ENCODE results near the gene PACSIN3. TPM values are rescaled to one million over a fixed set of nuclear protein-coding genes. Genes with fewer than 3 reads are reported as not detected.

PACSIN3 gene
- total RNA-seq: 100 to 1,000 TPM; 110 to 156 (median 123) TPM
- 137 TPM for polyA plus RNA-seq
- long read RNA-seq, donor 1, transcript PACSIN3-201 (11 exons, 1,843 nt): major isoform, 142 of 240 reads
- long read RNA-seq, donor 1, partial matches to known transcripts: 66 of 240 reads
- long read RNA-seq, donor 1, other reads (novel, unspliced or antisense): 28 of 240 reads
- long read RNA-seq, donor 2, transcript PACSIN3-201 (11 exons, 1,843 nt): major isoform, 82 of 147 reads
- long read RNA-seq, donor 2, partial matches to known transcripts: 37 of 147 reads
- long read RNA-seq, donor 2, other reads (novel, unspliced or antisense): 24 of 147 reads
- long read RNA-seq, donor 3, transcript PACSIN3-201 (11 exons, 1,843 nt): major isoform, 135 of 334 reads
- long read RNA-seq, donor 3, partial matches to known transcripts: 169 of 334 reads
- long read RNA-seq, donor 3, other reads (novel, unspliced or antisense): 25 of 334 reads
- long read RNA-seq, donor 4, transcript PACSIN3-201 (11 exons, 1,843 nt): major isoform, 85 of 198 reads
- long read RNA-seq, donor 4, partial matches to known transcripts: 64 of 198 reads
- long read RNA-seq, donor 4, other reads (novel, unspliced or antisense): 47 of 198 reads

GRCh38 chr11:47186076-47186699, at the start of gene PACSIN3:
Gene PACSIN3, minus strand, starts transcription at chr11:47186434. Its CDS starts 3,707 bp downstream, at chr11:47182727.
- no peaks in the 10 kb centered on the region for H3K27me3 ChIP-seq (ENCODE audit: control insufficient read depth, insufficient read depth)
- DNase-seq (peak; percentile 49 to 84 (median 77)), ATAC-seq (peak; percentile 56 to 61)
- H3K9me3 ChIP-seq (ENCODE audit: control insufficient read depth, low read length): no peaks in the 10 kb centered on the region
- peak within 1 kb of the TSS; percentile 97 for H3K27ac ChIP-seq (ENCODE audit: low read length)
- H3K4me3 ChIP-seq (ENCODE audit: low read length): peak within 1 kb of the TSS; percentile 70
- H3K4me1 ChIP-seq (ENCODE audit: control insufficient read depth, insufficient read depth, low read length): no peaks in the 10 kb centered on the region
- intact Hi-C loops (cut with DNase I): loop anchor here in 1 of 4 donors (10.0 kb wide), 1 partner anchor 169 kb away; the partner anchor contains the start of gene MYBPC3
- WGBS: under 1% methylated on average over 80 of the region's 80 CpGs

GRCh38 chr11:47235163-47235562, 48.9 kb upstream of the PACSIN3 start:
- 91% methylated on average over 12 of the region's 12 CpGs for WGBS
- ATAC-seq (no peak), DNase-seq (no peak)
- Histone ChIP-seq H3K27ac (ENCODE audit: low read length) (no peak overlapping the region), H3K9me3 (ENCODE audit: control insufficient read depth, low read length) (no peaks in the 10 kb centered on the region), H3K27me3 (ENCODE audit: control insufficient read depth, insufficient read depth) (no peaks in the 10 kb centered on the region), H3K4me1 (ENCODE audit: control insufficient read depth, insufficient read depth, low read length) (no peaks in the 10 kb centered on the region), H3K4me3 (ENCODE audit: low read length) (no peak overlapping the region)
- intact Hi-C loops (cut with DNase I): no loop called here

GRCh38 chr11:47234669-47235100, 48.5 kb upstream of the PACSIN3 start:
- ATAC-seq: peak; percentile 7 to 43
- intact Hi-C loops (cut with DNase I): no loop called here
- no peak for DNase-seq
- Histone ChIP-seq H3K4me3 (ENCODE audit: low read length) (no peak overlapping the region), H3K4me1 (ENCODE audit: control insufficient read depth, insufficient read depth, low read length) (no peaks in the 10 kb centered on the region), H3K27me3 (ENCODE audit: control insufficient read depth, insufficient read depth) (no peaks in the 10 kb centered on the region), H3K27ac (ENCODE audit: low read length) (no peak overlapping the region), H3K9me3 (ENCODE audit: control insufficient read depth, low read length) (no peaks in the 10 kb centered on the region)
- WGBS: 46% methylated on average over 12 of the region's 12 CpGs

GRCh38 chr11:47233989-47234668, 47.9 kb upstream of the PACSIN3 start:
- no peaks in the 10 kb centered on the region for H3K9me3 ChIP-seq (ENCODE audit: control insufficient read depth, low read length)
- peak; percentile 67 to 76 for ATAC-seq
- WGBS: 54% methylated on average over 11 of the region's 11 CpGs
- DNase-seq: peak in 2 of 3 donors; percentile 40 to 78
- no peak overlapping the region for H3K27ac ChIP-seq (ENCODE audit: low read length)
- H3K4me1 ChIP-seq (ENCODE audit: control insufficient read depth, insufficient read depth, low read length): no peaks in the 10 kb centered on the region
- H3K4me3 ChIP-seq (ENCODE audit: low read length): no peak overlapping the region
- no peaks in the 10 kb centered on the region for H3K27me3 ChIP-seq (ENCODE audit: control insufficient read depth, insufficient read depth)
- intact Hi-C loops (cut with DNase I): no loop called here

- DNase-seq (no peak), ATAC-seq (no peak)
- WGBS: 98% methylated on average over 4 of the region's 4 CpGs
- Histone ChIP-seq H3K4me1 (ENCODE audit: control insufficient read depth, insufficient read depth, low read length) (no peaks in the 10 kb centered on the region), H3K4me3 (ENCODE audit: low read length) (no peak overlapping the region), H3K27me3 (ENCODE audit: control insufficient read depth, insufficient read depth) (no peaks in the 10 kb centered on the region), H3K27ac (ENCODE audit: low read length) (no peak overlapping the region), H3K9me3 (ENCODE audit: control insufficient read depth, low read length) (no peaks in the 10 kb centered on the region)
- intact Hi-C loops (cut with DNase I): no loop called here
Measured at GRCh38 chr11:47233051-47233450, 46.8 kb upstream of the PACSIN3 start.

- no peak overlapping the region for H3K4me3 ChIP-seq (ENCODE audit: low read length)
- intact Hi-C loops (cut with DNase I): no loop called here
- no peak overlapping the region for H3K27ac ChIP-seq (ENCODE audit: low read length)
- H3K27me3 ChIP-seq (ENCODE audit: control insufficient read depth, insufficient read depth): no peaks in the 10 kb centered on the region
- no peak for DNase-seq
- H3K9me3 ChIP-seq (ENCODE audit: control insufficient read depth, low read length): no peaks in the 10 kb centered on the region
- WGBS: 95% methylated on average over 8 of the region's 8 CpGs
- H3K4me1 ChIP-seq (ENCODE audit: control insufficient read depth, insufficient read depth, low read length): no peaks in the 10 kb centered on the region
- no peak for ATAC-seq
Measured at GRCh38 chr11:47229161-47229560, 42.9 kb upstream of the PACSIN3 start.

- H3K9me3 ChIP-seq (ENCODE audit: control insufficient read depth, low read length): no peaks in the 10 kb centered on the region
- no peaks in the 10 kb centered on the region for H3K27me3 ChIP-seq (ENCODE audit: control insufficient read depth, insufficient read depth)
- no peak overlapping the region for H3K27ac ChIP-seq (ENCODE audit: low read length)
- ATAC-seq: no peak
- 93% methylated on average over 7 of the region's 7 CpGs for WGBS
- intact Hi-C loops (cut with DNase I): no loop called here
- no peak overlapping the region for H3K4me3 ChIP-seq (ENCODE audit: low read length)
- H3K4me1 ChIP-seq (ENCODE audit: control insufficient read depth, insufficient read depth, low read length): no peaks in the 10 kb centered on the region
- no peak for DNase-seq
Measured at GRCh38 chr11:47225552-47226400, 39.5 kb upstream of the PACSIN3 start.

GRCh38 chr11:47222696-47223095, 36.5 kb upstream of the PACSIN3 start:
- H3K27me3 ChIP-seq (ENCODE audit: control insufficient read depth, insufficient read depth): no peaks in the 10 kb centered on the region
- DNase-seq (no peak), ATAC-seq (no peak)
- no peaks in the 10 kb centered on the region for H3K9me3 ChIP-seq (ENCODE audit: control insufficient read depth, low read length)
- no peak overlapping the region for H3K4me3 ChIP-seq (ENCODE audit: low read length)
- WGBS: 91% methylated on average over 2 of the region's 2 CpGs
- no peaks in the 10 kb centered on the region for H3K4me1 ChIP-seq (ENCODE audit: control insufficient read depth, insufficient read depth, low read length)
- intact Hi-C loops (cut with DNase I): no loop called here
- H3K27ac ChIP-seq (ENCODE audit: low read length): no peak overlapping the region

- no peak for DNase-seq
- no peak overlapping the region for H3K4me3 ChIP-seq (ENCODE audit: low read length)
- H3K4me1 ChIP-seq (ENCODE audit: control insufficient read depth, insufficient read depth, low read length): peaks cover 9% of the 10 kb centered on the region
- no peaks in the 10 kb centered on the region for H3K27me3 ChIP-seq (ENCODE audit: control insufficient read depth, insufficient read depth)
- intact Hi-C loops (cut with DNase I): no loop called here
- no peak overlapping the region for H3K27ac ChIP-seq (ENCODE audit: low read length)
- no peak for ATAC-seq
- WGBS: 41% methylated on average over 1 of the region's 1 CpG
- no peaks in the 10 kb centered on the region for H3K9me3 ChIP-seq (ENCODE audit: control insufficient read depth, low read length)
Measured at GRCh38 chr11:47220401-47220821, 34.2 kb upstream of the PACSIN3 start.

GRCh38 chr11:47216121-47216798, 30.0 kb upstream of the PACSIN3 start:
- DNase-seq (peak in 2 of 3 donors; percentile 60 to 62), ATAC-seq (peak in 1 of 2 donors; percentile 65)
- Histone ChIP-seq H3K4me3 (ENCODE audit: low read length) (peak overlapping the region; percentile 75), H3K9me3 (ENCODE audit: control insufficient read depth, low read length) (no peaks in the 10 kb centered on the region), H3K27ac (ENCODE audit: low read length) (peak overlapping the region; percentile 72), H3K27me3 (ENCODE audit: control insufficient read depth, insufficient read depth) (no peaks in the 10 kb centered on the region), H3K4me1 (ENCODE audit: control insufficient read depth, insufficient read depth, low read length) (peaks cover 10% of the 10 kb centered on the region)
- intact Hi-C loops (cut with DNase I): no loop called here
- 5% methylated on average over 12 of the region's 12 CpGs for whole genome bisulfite sequencing

Measured in right cardiac atrium (tissue), 5 donors.